K562 (cell line): ENCODE measurements around the gene ACOT7. TPM values are rescaled to one million over a fixed set of nuclear protein-coding genes. Genes with fewer than 3 reads are reported as not detected.
A peak's percentile ranks its signal among the peaks of the same experiment; 100 is the strongest.

Source experiments
- EHMT2 ChIP-seq: fragments of 450-650 bp; IDR thresholded peaks from 2 replicates; pipeline ENCODE4 v1.6.1; 2018; ENCODE audit warnings: antibody characterized with exemption
- ELF4 ChIP-seq: fragments of 450-650 bp; formaldehyde crosslinking; IDR thresholded peaks from 2 replicates; pipeline ENCODE4 v1.4.0; 2022; ENCODE audit warnings: missing genetic modification characterization
- KLF13 ChIP-seq: fragments of 450-650 bp; IDR thresholded peaks from 2 replicates; pipeline ENCODE4 v1.6.1; 2016; ENCODE audit warnings: missing genetic modification characterization, low read depth, mild to moderate bottlenecking, missing compliant biosample characterization, moderate library complexity, borderline replicate concordance
- MTA3 ChIP-seq: fragments of 450-650 bp; formaldehyde crosslinking; IDR thresholded peaks from 2 replicates; pipeline ENCODE4 v1.6.1; 2017; ENCODE audit warnings: mild to moderate bottlenecking, borderline replicate concordance
- MYNN ChIP-seq, 2 experiments: sonication (generic); formaldehyde crosslinking in 1 of 2; IDR thresholded peaks; 2 replicates each; pipeline versions ENCODE4 v1.5.0 to v1.6.1; 2016 to 2020; ENCODE audit warnings: antibody characterized with exemption in 1 of 2, missing genetic modification reagents in 1 of 2
- NFE2L1 ChIP-seq: fragments of 450-650 bp; IDR thresholded peaks from 2 replicates; pipeline ENCODE4 v1.6.1; 2016; ENCODE audit warnings: missing genetic modification characterization, low read depth, mild to moderate bottlenecking, missing compliant biosample characterization, moderate library complexity, borderline replicate concordance
- POLR2AphosphoS2 ChIP-seq: IDR thresholded peaks from 2 replicates; pipeline ENCODE4 v1.6.1; 2012; ENCODE audit warnings: low read length, improper control_type of control experiment
- SIN3B ChIP-seq: fragments of 450-650 bp; IDR thresholded peaks from 2 replicates; pipeline ENCODE4 v1.6.1; 2017; ENCODE audit warnings: low read depth, mild to moderate bottlenecking, moderate library complexity
- ZC3H11A ChIP-seq: IDR thresholded peaks from 2 replicates; pipeline ENCODE4 v1.6.1; 2012; ENCODE audit warnings: low read depth, low read length, improper control_type of control experiment
- ZC3H4 ChIP-seq: sonication (generic); formaldehyde crosslinking; IDR thresholded peaks from 2 replicates; pipeline ENCODE4 v1.9.0; 2021; ENCODE audit warnings: missing genetic modification reagents, borderline replicate concordance
- ZC3H8 ChIP-seq: fragments of 450-650 bp; IDR thresholded peaks from 2 replicates; pipeline ENCODE4 v1.6.1; 2017
- polyA plus RNA-seq, 8 experiments: library from polyadenylated mRNA; depleted of rRNA in 4 of 8; stranded (reverse) in 5 of 8; unstranded in 3 of 8; fragments of >200 nt; fragmentation: Nextera tagmentation in 2 of 8; fragmentation: Illumina TruSeq in 1 of 8; extraction: Ambion mirVana in 2 of 8; extraction: Trizol in 1 of 8; gene quantifications; 2 replicates each; pipeline versions ENCODE4 v1.2.1 to v1.2.3, GENCODE V29; 2011 to 2014; ENCODE audit warnings: inconsistent platforms in 1 of 8, missing spikeins in 1 of 8
- total RNA-seq, 7 experiments: library from RNA; depleted of rRNA in 6 of 7; stranded (reverse); fragments of >200 nt in 6 of 7; fragmentation: Illumina TruSeq in 2 of 7; extraction: Trizol in 2 of 7; gene quantifications; 2 replicates each; pipeline versions ENCODE4 v1.2.1 to v1.2.3, GENCODE V29; 2011 to 2021; ENCODE audit warnings: low replicate concordance in 1 of 7
- TF ChIP-seq, protein P1 (sequence below): fragments of 450-650 bp; IDR thresholded peaks from 2 replicates; pipeline ENCODE4 v1.6.1; 2016; ENCODE audit warnings: missing biosample characterization, missing genetic modification characterization
- TF ChIP-seq, protein P2 (sequence below): fragments of 450-650 bp; IDR thresholded peaks from 2 replicates; pipeline ENCODE4 v1.6.1; 2016; ENCODE audit warnings: antibody characterized with exemption
- TF ChIP-seq, protein P3 (sequence below): fragments of 250-450 bp; sonication (Bioruptor Pico); IDR thresholded peaks from 2 replicates; pipeline ENCODE4 v1.4.0; 2020; ENCODE audit warnings: borderline replicate concordance
- TF ChIP-seq, protein P4 (sequence below): fragments of 450-650 bp; conservative IDR thresholded peaks from 2 replicates; pipeline ENCODE4 v1.6.1; 2016; ENCODE audit warnings: missing genetic modification characterization, low read depth, mild to moderate bottlenecking, missing compliant biosample characterization, moderate library complexity
- TF ChIP-seq, protein P5 (sequence below), 2 experiments: IDR thresholded peaks; 2 replicates each; pipeline ENCODE4 v1.6.1; 2012; ENCODE audit warnings: improper control_type of control experiment in 2 of 2, low read depth in 2 of 2, low read length in 2 of 2, borderline replicate concordance in 1 of 2
- TF ChIP-seq, protein P6 (sequence below): fragments of 250-450 bp; sonication (Bioruptor Pico); IDR thresholded peaks from 2 replicates; pipeline ENCODE4 v1.8.0; 2021; ENCODE audit warnings: mild to moderate bottlenecking, moderate library complexity

The ACOT7 gene
- total and polyA plus RNA-seq, 9 of the 15 experiments (the other 6 are each of a cell fraction or from before 2014, with no cell fraction given), result 7.0 to 92.6 (median 37.2) TPM

DNA sequence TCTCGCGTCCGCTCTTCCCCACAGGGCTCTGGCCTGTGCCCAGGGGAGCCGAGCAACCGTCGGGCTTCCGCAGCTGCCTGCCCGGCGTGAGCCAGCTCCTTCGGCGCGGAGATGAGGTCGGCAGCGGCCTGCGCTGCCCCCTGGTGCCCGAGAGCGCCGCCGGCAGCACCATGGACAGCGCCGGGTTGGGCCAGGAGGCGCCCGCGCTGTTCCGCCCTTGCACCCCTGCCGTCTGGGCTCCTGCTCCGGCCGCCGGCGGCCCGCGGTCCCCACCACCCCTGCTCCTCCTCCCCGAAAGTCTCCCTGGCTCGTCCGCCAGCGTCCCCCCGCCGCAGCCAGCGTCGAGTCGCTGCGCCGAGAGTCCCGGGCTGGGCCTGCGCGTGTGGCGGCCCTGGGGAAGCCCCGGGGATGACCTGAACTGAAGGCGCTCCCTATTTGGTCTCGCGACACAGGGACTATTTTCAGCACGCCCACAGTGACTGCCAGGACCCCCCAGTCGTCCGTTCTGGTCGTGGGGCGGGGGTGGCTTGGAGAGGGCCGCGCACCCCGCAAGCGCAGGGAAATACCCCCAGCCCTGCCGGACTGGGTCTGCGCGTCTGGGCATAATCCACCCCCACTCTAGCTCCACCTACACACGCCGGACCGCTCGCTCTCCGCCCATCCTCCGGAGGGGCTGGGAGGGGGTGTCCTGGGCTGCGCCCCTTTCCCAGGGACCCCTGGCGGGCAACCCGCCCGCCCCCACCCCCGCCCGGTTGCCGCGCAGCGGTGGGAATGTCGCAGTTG is 148.3 kb downstream of the ACOT7 start (continued):
- TF ChIP-seq, protein P1, sequence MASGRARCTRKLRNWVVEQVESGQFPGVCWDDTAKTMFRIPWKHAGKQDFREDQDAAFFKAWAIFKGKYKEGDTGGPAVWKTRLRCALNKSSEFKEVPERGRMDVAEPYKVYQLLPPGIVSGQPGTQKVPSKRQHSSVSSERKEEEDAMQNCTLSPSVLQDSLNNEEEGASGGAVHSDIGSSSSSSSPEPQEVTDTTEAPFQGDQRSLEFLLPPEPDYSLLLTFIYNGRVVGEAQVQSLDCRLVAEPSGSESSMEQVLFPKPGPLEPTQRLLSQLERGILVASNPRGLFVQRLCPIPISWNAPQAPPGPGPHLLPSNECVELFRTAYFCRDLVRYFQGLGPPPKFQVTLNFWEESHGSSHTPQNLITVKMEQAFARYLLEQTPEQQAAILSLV (tag), result no peak
- TF ChIP-seq ZC3H8 (no peak), ZC3H11A (peak; percentile 81; the same call in 1 of the 2 replicates), EHMT2 (peak; percentile 99), SIN3B (peak; percentile 53; the same call in 1 of the 2 replicates), KLF13 (tag) (0 out of 2 replicates have a peak, but pooled peaks have one; percentile 11), MTA3 (peak; percentile 33; the same call in 1 of the 2 replicates), ELF4 (CRISPR knock-in tag) (peak; percentile 48; the same call in 1 of the 2 replicates), POLR2AphosphoS2 (no peak), NFE2L1 (no peak), ZC3H4 (CRISPR knock-in tag) (no peak), MYNN (IDR thresholded peaks at IDR 0.05) (peak; percentile 46; the same call in 1 of the 2 replicates), MYNN (CRISPR knock-in tag; IDR thresholded peaks at IDR 0.05) (peak; percentile 73)
- TF ChIP-seq, protein P2, sequence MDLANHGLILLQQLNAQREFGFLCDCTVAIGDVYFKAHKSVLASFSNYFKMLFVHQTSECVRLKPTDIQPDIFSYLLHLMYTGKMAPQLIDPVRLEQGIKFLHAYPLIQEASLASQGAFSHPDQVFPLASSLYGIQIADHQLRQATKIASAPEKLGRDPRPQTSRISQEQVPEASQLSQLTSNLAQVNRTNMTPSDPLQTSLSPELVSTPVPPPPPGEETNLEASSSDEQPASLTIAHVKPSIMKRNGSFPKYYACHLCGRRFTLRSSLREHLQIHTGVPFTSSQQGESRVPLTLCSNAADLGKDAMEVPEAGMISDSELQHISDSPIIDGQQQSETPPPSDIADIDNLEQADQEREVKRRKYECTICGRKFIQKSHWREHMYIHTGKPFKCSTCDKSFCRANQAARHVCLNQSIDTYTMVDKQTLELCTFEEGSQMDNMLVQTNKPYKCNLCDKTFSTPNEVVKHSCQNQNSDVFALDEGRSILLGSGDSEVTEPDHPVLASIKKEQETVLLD, result no peak
- TF ChIP-seq, protein P3, sequence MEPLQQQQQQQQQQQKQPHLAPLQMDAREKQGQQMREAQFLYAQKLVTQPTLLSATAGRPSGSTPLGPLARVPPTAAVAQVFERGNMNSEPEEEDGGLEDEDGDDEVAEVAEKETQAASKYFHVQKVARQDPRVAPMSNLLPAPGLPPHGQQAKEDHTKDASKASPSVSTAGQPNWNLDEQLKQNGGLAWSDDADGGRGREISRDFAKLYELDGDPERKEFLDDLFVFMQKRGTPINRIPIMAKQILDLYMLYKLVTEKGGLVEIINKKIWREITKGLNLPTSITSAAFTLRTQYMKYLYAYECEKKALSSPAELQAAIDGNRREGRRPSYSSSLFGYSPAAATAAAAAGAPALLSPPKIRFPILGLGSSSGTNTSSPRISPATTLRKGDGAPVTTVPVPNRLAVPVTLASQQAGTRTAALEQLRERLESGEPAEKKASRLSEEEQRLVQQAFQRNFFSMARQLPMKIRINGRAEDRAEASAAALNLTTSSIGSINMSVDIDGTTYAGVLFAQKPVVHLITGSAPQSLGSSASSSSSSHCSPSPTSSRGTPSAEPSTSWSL (CRISPR knock-in tag), result no peak
- TF ChIP-seq, protein P4, sequence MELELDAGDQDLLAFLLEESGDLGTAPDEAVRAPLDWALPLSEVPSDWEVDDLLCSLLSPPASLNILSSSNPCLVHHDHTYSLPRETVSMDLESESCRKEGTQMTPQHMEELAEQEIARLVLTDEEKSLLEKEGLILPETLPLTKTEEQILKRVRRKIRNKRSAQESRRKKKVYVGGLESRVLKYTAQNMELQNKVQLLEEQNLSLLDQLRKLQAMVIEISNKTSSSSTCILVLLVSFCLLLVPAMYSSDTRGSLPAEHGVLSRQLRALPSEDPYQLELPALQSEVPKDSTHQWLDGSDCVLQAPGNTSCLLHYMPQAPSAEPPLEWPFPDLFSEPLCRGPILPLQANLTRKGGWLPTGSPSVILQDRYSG, result no peak
- TF ChIP-seq, protein P5, sequence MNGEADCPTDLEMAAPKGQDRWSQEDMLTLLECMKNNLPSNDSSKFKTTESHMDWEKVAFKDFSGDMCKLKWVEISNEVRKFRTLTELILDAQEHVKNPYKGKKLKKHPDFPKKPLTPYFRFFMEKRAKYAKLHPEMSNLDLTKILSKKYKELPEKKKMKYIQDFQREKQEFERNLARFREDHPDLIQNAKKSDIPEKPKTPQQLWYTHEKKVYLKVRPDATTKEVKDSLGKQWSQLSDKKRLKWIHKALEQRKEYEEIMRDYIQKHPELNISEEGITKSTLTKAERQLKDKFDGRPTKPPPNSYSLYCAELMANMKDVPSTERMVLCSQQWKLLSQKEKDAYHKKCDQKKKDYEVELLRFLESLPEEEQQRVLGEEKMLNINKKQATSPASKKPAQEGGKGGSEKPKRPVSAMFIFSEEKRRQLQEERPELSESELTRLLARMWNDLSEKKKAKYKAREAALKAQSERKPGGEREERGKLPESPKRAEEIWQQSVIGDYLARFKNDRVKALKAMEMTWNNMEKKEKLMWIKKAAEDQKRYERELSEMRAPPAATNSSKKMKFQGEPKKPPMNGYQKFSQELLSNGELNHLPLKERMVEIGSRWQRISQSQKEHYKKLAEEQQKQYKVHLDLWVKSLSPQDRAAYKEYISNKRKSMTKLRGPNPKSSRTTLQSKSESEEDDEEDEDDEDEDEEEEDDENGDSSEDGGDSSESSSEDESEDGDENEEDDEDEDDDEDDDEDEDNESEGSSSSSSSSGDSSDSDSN (IDR thresholded peaks at IDR 0.05; ENCODE audit: borderline replicate concordance in 1 of 2, low read depth in 2 of 2, low read length in 2 of 2), result peak; percentile 98 to 99
- TF ChIP-seq, protein P6, sequence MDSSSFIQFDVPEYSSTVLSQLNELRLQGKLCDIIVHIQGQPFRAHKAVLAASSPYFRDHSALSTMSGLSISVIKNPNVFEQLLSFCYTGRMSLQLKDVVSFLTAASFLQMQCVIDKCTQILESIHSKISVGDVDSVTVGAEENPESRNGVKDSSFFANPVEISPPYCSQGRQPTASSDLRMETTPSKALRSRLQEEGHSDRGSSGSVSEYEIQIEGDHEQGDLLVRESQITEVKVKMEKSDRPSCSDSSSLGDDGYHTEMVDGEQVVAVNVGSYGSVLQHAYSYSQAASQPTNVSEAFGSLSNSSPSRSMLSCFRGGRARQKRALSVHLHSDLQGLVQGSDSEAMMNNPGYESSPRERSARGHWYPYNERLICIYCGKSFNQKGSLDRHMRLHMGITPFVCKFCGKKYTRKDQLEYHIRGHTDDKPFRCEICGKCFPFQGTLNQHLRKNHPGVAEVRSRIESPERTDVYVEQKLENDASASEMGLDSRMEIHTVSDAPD (CRISPR knock-in tag), result no peak
